ENCODE data around the gene MRPL36.

The MRPL36 gene

DNA sequence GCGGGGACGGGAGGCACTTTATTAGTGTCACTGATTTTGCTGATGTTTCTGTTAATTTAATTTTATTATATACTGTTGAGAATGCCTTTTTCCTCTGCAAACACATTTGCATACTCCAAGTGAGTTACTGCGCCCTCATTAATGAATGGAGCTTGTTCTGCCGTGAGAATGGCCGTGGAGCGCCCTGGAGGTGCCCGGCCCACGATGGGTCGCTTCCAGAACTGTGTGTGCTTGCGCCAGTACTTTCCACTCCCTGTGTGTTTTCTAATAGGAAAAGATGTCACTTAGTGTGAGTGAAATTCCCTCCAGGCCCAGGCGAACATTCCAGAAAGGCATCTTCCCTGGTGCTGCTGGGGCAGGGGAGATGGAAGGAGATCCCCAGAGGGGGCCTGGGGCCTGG is 31.6 kb upstream of the MRPL36 start:
- TF ChIP-seq, protein P1, sequence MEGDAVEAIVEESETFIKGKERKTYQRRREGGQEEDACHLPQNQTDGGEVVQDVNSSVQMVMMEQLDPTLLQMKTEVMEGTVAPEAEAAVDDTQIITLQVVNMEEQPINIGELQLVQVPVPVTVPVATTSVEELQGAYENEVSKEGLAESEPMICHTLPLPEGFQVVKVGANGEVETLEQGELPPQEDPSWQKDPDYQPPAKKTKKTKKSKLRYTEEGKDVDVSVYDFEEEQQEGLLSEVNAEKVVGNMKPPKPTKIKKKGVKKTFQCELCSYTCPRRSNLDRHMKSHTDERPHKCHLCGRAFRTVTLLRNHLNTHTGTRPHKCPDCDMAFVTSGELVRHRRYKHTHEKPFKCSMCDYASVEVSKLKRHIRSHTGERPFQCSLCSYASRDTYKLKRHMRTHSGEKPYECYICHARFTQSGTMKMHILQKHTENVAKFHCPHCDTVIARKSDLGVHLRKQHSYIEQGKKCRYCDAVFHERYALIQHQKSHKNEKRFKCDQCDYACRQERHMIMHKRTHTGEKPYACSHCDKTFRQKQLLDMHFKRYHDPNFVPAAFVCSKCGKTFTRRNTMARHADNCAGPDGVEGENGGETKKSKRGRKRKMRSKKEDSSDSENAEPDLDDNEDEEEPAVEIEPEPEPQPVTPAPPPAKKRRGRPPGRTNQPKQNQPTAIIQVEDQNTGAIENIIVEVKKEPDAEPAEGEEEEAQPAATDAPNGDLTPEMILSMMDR (IDR thresholded peaks at IDR 0.05; ENCODE audit: low read depth, low read length) = no peak
- no peak overlapping the region for H3K4me3 ChIP-seq (ENCODE audit: low read depth, low read length)

DNA sequence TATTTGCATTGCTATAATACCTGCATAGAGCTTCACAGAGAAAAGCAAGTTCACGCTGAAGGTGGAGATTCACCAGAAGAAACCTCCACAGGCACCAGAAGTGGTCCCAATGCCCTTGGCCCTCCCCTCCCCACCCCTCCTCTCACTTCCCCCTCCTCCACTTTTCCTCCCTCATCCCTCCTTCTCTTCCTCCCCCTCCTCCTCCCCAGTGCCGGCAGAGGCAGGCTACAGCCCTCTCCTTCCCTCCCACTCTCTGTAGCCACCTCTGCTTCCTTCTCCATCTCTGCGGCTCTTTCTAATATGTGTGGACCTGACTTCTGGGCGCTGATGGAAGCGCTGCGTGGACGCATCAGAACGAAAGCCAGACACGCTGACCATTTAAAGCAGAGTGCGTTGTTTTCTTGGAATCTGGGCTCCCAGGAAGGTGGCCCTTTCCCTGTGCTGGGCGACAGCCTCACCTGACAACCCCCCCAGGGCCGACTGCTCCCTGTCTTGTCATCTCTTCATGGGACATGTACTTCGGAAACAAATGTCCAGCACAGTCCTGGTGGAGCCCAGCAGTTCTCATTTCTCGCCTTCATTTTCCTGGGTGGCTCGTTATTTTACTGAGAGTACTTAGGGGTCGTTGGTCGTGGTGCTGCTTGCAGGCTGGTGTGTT is 31.1 kb upstream of the MRPL36 start:
- H3K4me3 ChIP-seq (ENCODE audit: low read depth, low read length) = no peak overlapping the region
- TF ChIP-seq, protein P1 (IDR thresholded peaks at IDR 0.05; ENCODE audit: low read depth, low read length) = no peak

DNA sequence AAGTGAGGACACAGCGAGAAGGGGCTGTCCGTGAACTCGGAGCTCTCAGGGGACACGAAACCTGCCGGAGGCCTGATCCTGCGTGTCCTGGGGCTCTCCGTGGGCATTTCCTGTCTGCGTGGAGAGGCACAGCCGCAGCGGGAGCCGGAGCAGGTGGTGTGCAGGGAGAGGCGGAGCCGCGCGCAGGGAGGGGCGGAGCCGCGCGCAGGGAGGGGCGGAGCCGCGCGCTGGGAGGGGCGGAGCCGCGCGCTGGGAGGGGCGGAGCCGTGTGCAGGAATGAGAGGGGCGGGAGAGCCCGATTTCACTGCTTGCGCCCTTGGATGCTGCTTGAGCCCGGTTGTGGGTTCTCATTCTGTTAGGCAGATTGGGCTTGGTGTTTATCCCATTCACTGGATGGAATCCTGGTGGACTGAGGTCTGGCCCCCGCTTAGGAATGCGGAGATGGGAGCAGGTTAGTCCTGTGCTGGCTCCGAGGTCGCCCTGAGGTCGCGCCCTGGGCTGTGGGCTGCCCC is 28.3 kb upstream of the MRPL36 start:
- H3K4me3 ChIP-seq (ENCODE audit: low read depth, low read length) = no peak overlapping the region
- TF ChIP-seq, protein P1 (IDR thresholded peaks at IDR 0.05; ENCODE audit: low read depth, low read length) = no peak

DNA sequence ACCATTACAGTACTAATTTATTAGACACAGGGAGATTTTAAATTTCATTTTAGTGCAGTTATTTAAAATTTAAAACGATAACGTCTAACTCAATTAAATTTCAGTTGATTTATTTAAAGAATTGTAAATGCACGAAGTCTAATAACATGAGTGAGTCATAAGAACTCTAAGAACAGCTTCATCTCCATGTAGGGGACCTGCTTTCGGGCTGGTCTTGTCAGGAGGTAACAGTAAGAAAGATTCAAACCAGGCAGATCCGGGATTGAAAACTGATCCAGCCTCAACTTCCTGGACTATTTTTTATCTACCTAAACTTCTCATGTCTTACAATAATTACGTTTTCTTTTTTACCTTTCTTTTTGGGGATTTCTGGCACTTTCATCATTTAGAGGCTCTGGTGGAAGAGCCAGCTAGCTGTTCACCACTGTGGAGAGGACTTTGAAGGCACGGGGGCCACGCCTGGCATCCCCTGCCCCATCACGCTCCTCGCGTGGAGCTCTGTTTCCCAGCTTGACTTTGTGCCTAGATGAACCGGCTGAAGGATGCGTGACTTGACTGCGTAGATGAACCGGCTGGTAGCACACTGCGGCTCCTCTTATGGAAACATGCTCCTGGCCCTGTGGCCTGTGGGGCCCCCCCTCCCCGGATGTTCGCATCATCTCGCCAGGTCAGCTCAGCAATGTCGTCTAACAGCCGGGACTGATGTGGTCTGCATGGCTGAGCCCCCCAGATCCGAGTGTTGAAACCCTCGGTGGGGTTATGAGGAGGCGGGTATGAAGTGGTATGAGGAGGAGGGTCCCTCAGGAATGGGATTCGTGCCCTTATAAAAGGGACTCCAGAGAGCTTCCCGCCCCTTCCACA is 27.6 kb upstream of the MRPL36 start:
- no peak overlapping the region for H3K4me3 ChIP-seq (ENCODE audit: low read depth, low read length)
- TF ChIP-seq, protein P1 (IDR thresholded peaks at IDR 0.05; ENCODE audit: low read depth, low read length) = no peak

DNA sequence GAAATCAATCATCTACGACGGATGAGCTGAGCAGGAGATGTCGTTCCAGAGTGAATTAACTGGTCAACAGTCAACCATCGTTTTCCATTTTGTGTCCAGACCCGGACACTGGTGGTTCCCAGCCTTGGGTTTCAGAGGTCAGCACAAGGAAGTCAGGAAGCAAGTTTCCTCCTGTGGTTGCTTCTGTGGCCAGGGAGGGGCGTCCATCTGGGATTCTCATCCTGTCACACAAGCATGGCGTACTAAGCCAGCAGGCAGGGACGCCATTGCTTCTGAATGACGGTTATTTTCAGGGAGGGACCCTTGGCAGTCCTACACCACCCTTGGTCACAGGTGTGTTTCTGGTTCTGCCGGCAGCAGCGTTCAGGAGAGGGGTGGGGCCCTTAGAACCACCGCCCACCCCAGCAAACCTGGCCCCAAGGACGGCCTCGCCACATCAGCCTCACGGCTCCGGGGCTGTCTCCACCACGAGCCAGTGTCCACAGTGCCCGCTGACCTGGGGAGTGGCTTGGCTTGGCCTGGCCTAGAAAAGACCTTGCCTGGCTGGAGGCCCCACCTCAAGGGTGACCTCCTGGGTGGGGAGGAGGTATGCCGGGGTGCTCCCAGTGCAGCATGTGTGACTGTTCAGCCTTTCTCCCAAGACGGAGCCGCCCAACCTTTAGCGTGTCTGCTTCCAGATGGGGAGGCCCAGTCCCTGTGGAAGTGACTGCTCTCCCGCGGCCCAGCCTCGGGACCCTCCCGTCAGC is 26.8 kb upstream of the MRPL36 start:
- H3K4me3 ChIP-seq (ENCODE audit: low read depth, low read length) = no peak overlapping the region
- TF ChIP-seq, protein P1 (IDR thresholded peaks at IDR 0.05; ENCODE audit: low read depth, low read length) = no peak

DNA sequence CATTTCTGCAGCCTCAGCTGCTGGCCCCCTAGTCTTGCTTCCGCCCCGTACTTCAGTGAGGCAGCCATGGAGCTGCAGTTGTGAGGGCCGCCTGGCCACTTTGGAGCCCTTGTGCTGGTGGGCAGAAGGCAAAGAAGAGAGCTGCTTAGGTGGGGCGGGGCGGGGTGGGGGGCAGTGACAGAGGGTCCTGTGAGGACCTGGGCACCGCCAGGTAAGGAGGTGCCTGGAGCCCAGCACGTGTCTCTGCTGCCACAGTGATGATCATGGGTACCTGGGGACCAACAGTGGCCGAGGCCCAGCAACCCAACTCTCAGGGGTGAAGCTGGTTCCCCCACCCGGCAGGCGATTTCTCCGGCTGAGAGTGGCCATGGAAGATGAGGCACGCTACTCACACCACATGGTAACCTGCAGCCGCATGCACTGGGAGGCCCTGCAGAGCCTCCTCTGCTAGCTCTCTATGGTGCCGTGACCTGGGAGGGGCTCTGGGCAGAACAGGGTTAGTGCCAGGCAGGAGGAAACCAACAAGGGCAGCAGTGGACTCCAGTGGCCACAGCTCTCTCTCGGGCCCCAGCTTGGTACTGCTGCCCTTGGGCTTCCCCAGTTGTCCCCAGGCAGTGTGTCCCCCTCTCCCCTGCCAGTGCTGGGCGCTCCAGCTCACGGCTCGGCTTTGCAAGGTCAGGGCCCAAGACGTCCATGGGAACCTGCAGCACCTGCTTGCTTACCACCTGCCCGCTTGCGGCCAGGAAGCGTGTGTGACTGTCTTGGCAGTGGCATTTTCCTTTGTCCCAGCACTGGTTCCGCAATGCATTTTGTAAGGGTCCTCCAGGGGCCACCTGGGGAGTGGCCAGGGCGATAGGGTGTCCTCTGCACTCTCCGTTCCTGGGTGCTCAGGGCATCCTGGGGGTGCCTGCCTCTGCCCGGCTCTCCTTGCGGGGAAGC is 25.5 kb upstream of the MRPL36 start:
- TF ChIP-seq, protein P1 (IDR thresholded peaks at IDR 0.05; ENCODE audit: low read depth, low read length) = no peak
- no peak overlapping the region for H3K4me3 ChIP-seq (ENCODE audit: low read depth, low read length)

Measured in WI38 (cell line).